NCI-H2171 treated with DMSO at 0.1 percent for 48 hours (cell line): ENCODE data around the gene ATR.
"Not testable (repeated sequence)": the region's sequence is repeated elsewhere in the genome, so short reads cannot be mapped to it uniquely, and the experiment has no call there.

ENCODE experiments used
- DNase-seq: peaks from one replicate; lab custom pipeline; 2025; lab: John Stamatoyannopoulos, UW

The ATR gene

GRCh38 chr3:142595141-142595540 is 16.6 kb upstream of the ATR start:
- peak; percentile 13 for DNase-seq

- DNase-seq, result not testable (repeated sequence)
These were observed 13.7 kb upstream of the ATR start for GRCh38 chr3:142592268-142592667.

GRCh38 chr3:142588703-142589102 is 10.2 kb upstream of the ATR start:
- no peak for DNase-seq

- DNase-seq, result peak; percentile 73
These were observed 8.4 kb upstream of the ATR start for GRCh38 chr3:142586803-142587406.

- not testable (repeated sequence) for DNase-seq
These were observed 2.5 kb upstream of the ATR start for GRCh38 chr3:142581070-142581469.

- no peak for DNase-seq
These were observed 1.5 kb upstream of the ATR start for GRCh38 chr3:142580061-142580423.

- peak; percentile 62 for DNase-seq
These were observed 721 bp downstream of the ATR start for GRCh38 chr3:142577696-142578328.

- DNase-seq, result no peak
These were observed 1.7 kb downstream of the ATR start for GRCh38 chr3:142576792-142577191.

GRCh38 chr3:142574665-142575064 is 3.9 kb downstream of the ATR start:
- DNase-seq, result no peak

GRCh38 chr3:142574223-142574622 is 4.3 kb downstream of the ATR start:
- not testable (repeated sequence) for DNase-seq

- not testable (repeated sequence) for DNase-seq
These were observed 9.1 kb downstream of the ATR start for GRCh38 chr3:142569422-142569821.

GRCh38 chr3:142568393-142569017 is 10.0 kb downstream of the ATR start:
- DNase-seq, result no peak

GRCh38 chr3:142566096-142566495 is 12.4 kb downstream of the ATR start:
- DNase-seq, result peak; percentile 82

GRCh38 chr3:142563496-142563997 is 15.0 kb downstream of the ATR start:
- DNase-seq, result no peak

- DNase-seq, result no peak
These were observed 18.4 kb downstream of the ATR start for GRCh38 chr3:142560118-142560517.

- no peak for DNase-seq
These were observed 24.8 kb downstream of the ATR start for GRCh38 chr3:142553741-142554140.

GRCh38 chr3:142552579-142552978 is 26.0 kb downstream of the ATR start:
- not testable (repeated sequence) for DNase-seq

- DNase-seq, result no peak
These were observed 28.5 kb downstream of the ATR start for GRCh38 chr3:142549986-142550385.

- no peak for DNase-seq
These were observed 35.2 kb downstream of the ATR start for GRCh38 chr3:142543307-142543706.

GRCh38 chr3:142542054-142542453 is 36.5 kb downstream of the ATR start:
- DNase-seq, result no peak

- no peak for DNase-seq
These were observed 42.0 kb downstream of the ATR start for GRCh38 chr3:142536519-142536918.

GRCh38 chr3:142534543-142534942 is 44.0 kb downstream of the ATR start:
- DNase-seq, result no peak

- no peak for DNase-seq
These were observed 48.2 kb downstream of the ATR start for GRCh38 chr3:142530296-142530695.
